H54 (cell line): ENCODE results near the gene PTPRR.

ENCODE experiments used
- DNase-seq: peaks from one replicate; pipeline ENCODE4 v3.0.0; 2011; ENCODE audit warnings: low spot score, mixed read lengths; ENCODE audit not compliant: insufficient read length
- FAIRE-seq: peaks from 3 replicates; lab custom pipeline; 2011; peaks lifted over from hg19 to GRCh38; lab: Jason Lieb, UNC
- POLR2A ChIP-seq: IDR thresholded peaks from 2 replicates; pipeline ENCODE4 v1.6.1; 2011; ENCODE audit warnings: low read depth, mild to moderate bottlenecking, low read length

PTPRR gene

DNA sequence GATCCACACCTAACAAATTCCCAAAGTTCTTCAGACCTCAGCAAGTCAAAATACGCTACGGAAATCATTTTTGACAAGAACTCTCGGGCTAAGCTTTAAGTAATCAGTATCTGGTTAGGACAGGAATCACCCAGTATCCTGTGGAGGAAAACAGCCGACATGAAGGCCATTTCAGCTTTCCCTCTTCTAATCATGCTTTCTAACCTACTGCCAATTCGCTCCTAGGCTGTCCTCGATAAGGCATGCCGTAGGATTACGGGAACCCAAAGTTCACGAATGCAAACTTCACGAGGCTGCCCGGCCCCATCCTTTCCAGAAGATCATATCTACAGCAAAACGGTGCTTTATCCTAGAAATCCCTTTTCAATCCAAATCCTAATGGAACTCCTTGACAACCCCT is 201.5 kb downstream of the PTPRR start:
- FAIRE-seq = peak; percentile 36
- no peak for TF ChIP-seq POLR2A
- DNase-seq = no peak

DNA sequence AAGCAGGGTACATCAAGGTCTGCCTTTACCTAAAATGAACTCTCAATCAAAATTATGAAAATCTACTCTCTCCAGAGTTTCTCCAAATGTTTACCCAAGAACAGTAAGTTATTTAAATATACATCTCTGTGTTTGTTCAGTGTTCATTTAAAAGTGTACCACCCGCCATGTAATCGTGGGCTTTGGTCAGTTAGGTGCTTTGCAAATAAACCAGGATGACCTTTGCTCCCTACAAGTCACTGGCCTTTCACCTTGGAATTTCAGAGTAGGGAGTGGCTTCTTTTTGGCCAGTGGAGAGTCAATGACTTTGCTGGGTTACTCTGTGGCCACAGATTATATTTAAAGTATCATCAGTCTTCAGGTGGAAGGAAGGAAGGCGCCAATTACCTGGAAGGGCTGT is 208.7 kb downstream of the PTPRR start:
- DNase-seq = no peak
- FAIRE-seq = no peak
- TF ChIP-seq POLR2A = no peak

DNA sequence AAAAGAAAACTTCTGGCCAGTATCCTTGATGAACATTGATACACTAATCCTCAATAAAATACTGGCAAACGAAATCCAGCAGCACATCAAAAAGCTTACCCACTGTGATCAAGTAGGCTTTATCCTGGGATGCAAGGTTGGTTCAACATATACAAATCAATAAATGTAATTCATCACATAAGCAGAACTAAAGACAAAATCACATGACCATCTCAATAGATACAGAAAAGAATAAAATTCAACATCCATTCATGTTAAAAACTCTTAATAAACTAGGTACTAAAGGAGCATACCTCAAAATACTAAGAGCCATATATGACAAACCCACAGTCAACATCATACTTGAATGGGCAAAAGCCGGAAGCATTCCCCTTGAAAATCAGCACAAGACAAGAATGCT is 211.5 kb downstream of the PTPRR start:
- no peak for FAIRE-seq
- DNase-seq = no peak
- TF ChIP-seq POLR2A = no peak

GRCh38 chr12:70706611-70707010 is 213.9 kb downstream of the PTPRR start:
- no peak for TF ChIP-seq POLR2A
- DNase-seq = no peak
- FAIRE-seq = no peak

DNA sequence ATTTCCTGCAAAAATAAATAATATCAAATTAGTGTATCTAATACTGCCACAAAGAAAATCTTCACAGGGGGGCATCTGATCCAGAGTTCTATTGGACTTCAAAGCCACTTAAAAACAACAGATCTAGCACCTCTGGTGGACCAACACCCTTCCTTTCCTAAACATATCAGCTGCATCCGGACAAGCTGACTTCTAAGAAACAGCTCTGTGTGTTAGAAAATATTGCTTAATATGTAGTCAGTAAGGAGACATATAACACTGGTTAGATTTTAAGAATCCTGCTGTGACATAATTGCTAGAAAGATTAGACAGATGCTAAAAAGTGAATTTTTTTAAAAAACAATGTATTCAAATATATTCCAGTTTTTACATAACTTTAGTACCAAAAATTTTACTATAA is 222.2 kb downstream of the PTPRR start:
- no peak for TF ChIP-seq POLR2A
- DNase-seq = no peak
- FAIRE-seq = no peak

DNA sequence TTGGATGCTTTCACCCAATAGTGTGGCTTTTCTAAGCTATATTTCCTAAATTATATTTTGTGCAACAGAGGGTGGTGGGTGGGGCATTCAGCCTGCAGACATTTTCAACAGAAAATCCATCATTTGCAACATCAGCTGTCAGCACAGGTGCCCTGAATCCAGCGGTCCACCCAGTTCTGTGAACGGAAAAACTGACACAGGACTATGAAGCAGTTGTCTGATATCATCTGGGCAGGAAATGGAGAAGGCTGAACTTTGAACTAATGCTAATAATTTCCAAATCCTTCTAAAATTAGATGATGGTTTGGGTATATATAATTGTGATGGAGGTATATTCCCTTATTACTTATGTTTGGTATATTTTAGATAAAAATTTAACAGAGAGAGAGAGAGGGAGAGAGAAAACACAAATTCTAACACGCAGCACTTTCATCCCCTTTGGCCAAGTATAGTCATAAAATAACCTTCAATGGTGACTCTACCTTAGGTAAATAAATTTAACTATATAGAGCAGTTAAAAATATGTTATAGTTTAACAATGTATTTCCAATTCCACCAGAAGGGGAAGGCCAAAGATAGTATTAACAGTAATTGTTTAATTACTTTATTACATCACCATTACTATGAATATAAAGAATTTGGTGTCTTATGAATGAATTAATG is 225.0 kb downstream of the PTPRR start:
- TF ChIP-seq POLR2A = no peak
- no peak for FAIRE-seq
- DNase-seq = no peak

DNA sequence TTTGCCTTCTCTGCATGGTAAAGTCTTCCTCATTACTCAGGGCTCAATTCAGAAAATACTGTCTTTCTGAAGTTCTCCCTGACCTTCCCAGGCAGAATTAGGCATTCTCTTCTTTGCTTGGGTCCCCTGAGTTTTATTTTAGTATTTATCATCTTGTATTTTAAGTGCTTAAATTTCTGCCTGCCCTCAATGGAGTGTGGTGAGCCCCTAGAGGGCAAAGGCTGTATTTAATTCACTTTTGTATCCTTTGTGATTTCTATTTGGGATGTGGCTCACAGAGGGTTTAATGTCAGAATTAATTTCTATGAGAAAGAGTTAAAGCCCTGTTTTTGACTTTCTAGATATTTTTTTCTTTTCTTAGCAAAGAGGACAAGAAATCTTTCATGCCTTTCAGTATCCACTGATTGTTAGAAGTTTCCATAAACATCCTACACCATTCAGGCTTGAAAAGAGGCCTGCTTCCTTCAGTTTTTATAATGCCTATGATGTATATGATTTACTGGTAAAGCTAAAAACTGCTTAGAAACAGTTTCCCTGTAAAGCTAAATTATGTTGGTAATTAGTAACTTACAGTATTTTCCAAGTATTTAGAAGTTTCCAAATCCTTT is 227.8 kb downstream of the PTPRR start:
- no peak for DNase-seq
- no peak for TF ChIP-seq POLR2A
- peak; percentile 20 for FAIRE-seq

GRCh38 chr12:70691018-70691672 is 229.4 kb downstream of the PTPRR start:
- TF ChIP-seq POLR2A = no peak
- no peak for DNase-seq
- FAIRE-seq = peak; percentile 62

GRCh38 chr12:70686907-70687306 is 233.6 kb downstream of the PTPRR start:
- FAIRE-seq = no peak

DNA sequence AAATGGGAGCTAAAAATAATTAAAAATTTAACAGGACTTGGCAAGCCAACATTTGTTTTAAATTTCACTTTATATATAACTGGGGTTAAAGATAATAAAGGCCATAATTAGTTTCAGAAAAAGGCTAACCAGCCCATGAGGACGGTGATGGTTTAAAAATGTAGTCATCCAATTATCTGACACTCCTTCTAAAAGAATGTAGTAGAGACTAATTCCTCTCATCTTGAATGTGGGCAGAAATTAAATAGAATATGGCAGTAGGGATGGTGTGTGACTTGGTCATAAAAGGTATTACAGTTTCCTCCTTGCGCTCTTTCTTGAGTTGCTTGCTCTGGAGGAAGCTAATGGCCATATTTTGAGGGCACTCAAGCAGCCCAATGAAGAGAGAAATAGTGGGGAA is 234.2 kb downstream of the PTPRR start:
- FAIRE-seq (no peak), DNase-seq (no peak)

More at GRCh38 chr12:70686907-70687306, 233.6 kb downstream of the PTPRR start:
- DNase-seq = no peak
- TF ChIP-seq POLR2A = no peak

DNA sequence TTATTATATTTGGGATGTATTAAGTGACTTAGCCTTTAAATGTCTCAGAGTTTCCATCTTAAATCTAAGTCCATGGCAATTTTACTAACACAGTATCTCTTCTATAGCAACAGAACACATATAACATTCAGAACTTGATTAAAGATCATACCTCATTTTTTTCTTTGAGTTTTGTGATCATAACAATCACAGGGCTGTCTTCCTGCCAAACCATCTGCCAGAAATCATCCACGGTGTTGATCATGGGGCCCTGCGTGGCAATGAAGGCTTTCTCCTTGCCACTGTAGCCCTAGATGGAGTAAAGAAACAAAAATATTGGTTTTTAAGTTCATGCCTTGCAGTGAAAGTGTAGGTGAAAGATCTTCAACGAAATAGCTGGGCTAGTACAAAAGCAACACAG is 236.6 kb downstream of the PTPRR start:
- TF ChIP-seq POLR2A = no peak
- DNase-seq (no peak), FAIRE-seq (no peak)

More for the DNA sequence above, 234.2 kb downstream of the PTPRR start:
- TF ChIP-seq POLR2A = no peak

- no peak for TF ChIP-seq POLR2A
- no peak for FAIRE-seq
- no peak for DNase-seq
These were observed 248.8 kb downstream of the PTPRR start for GRCh38 chr12:70671698-70672097.

- DNase-seq = no peak
- TF ChIP-seq POLR2A = no peak
- FAIRE-seq = no peak
These were observed 249.6 kb downstream of the PTPRR start for GRCh38 chr12:70670948-70671347.

DNA sequence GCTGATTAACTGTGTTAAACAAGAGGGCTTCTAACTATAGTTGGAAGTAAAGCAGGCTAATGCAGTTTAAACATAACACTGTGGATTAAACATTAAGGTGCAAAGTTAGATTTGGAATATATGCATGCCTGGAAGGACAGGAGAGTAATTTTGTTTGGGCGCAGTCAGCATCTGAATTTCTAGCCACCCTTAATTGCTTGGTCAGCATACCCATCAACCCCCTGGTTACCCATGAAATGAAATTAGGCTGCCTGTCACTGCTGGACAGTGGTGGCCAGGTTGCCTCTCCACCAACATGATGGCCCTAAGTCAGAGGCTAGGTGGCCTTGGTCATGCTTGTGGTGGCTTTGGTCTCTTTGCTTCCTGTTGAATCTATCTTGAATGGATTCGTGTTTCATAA is 253.3 kb downstream of the PTPRR start:
- TF ChIP-seq POLR2A = no peak
- FAIRE-seq (peak; percentile 23), DNase-seq (no peak)
